ENCODE measurements around the gene ATP8B4. TPM values are rescaled to one million over a fixed set of nuclear protein-coding genes. Genes with fewer than 3 reads are reported as not detected.
"Not testable (repeated sequence)": the region's sequence is repeated elsewhere in the genome, so short reads cannot be mapped to it uniquely, and the experiment has no call there.

ATP8B4 gene
- total RNA-seq, 4 donors from 2014 or later: 2.7 to 6.3 (median 3.7) TPM

- H3K27ac ChIP-seq (replicated peaks in 1 of 4): no peak overlapping the region
- intact Hi-C loops (cut with DNase I): no loop called here
Measured at GRCh38 chr15:50098545-50098944, 20.5 kb downstream of the ATP8B4 start.

GRCh38 chr15:50095938-50096821, 22.9 kb downstream of the ATP8B4 start:
- no peaks in the 10 kb centered on the region for H3K36me3 ChIP-seq
- TF ChIP-seq POLR2A (IDR thresholded peaks at IDR 0.05; ENCODE audit: low read depth) (no peak), CTCF (IDR thresholded peaks at IDR 0.05) (no peak)
- intact Hi-C loops (cut with DNase I): no loop called here
- no peaks in the 10 kb centered on the region for H3K27me3 ChIP-seq
- no peaks in the 10 kb centered on the region for H3K9me3 ChIP-seq
- no peak overlapping the region for H3K27ac ChIP-seq (replicated peaks in 1 of 4)
- no peak overlapping the region for H3K4me3 ChIP-seq
- no peak for DNase-seq (ENCODE audit: extremely low spot score)
- peaks cover 0 to 5% (median 0%) of the 10 kb centered on the region in 4 donors for H3K4me1 ChIP-seq
- WGBS: 65% methylated on average over 8 of the region's 8 CpGs

More at GRCh38 chr15:50098545-50098944, 20.5 kb downstream of the ATP8B4 start:
- TF ChIP-seq EP300 (IDR thresholded peaks at IDR 0.05) (no peak), POLR2A (IDR thresholded peaks at IDR 0.05; ENCODE audit: low read depth) (no peak), POLR2AphosphoS5 (IDR thresholded peaks at IDR 0.05) (no peak), CTCF (IDR thresholded peaks at IDR 0.05) (no peak)
- peaks cover 0 to 5% (median 0%) of the 10 kb centered on the region in 4 donors for H3K4me1 ChIP-seq
- H3K4me3 ChIP-seq: no peak overlapping the region
- DNase-seq (ENCODE audit: extremely low spot score): no peak
- H3K27me3 ChIP-seq: no peaks in the 10 kb centered on the region
- no peaks in the 10 kb centered on the region for H3K36me3 ChIP-seq
- no peaks in the 10 kb centered on the region for H3K9me3 ChIP-seq

GRCh38 chr15:50089386-50089785, 29.6 kb downstream of the ATP8B4 start:
- H3K9me3 ChIP-seq; intact Hi-C loops (cut with DNase I); H3K36me3 ChIP-seq; DNase-seq (ENCODE audit: extremely low spot score); H3K4me3 ChIP-seq; H3K27ac ChIP-seq (replicated peaks in 1 of 4); H3K27me3 ChIP-seq; H3K4me1 ChIP-seq: not testable (repeated sequence)
- WGBS: 77% methylated on average over 3 of the region's 3 CpGs

GRCh38 chr15:50084932-50085331, 34.1 kb downstream of the ATP8B4 start:
- no peaks in the 10 kb centered on the region for H3K27me3 ChIP-seq
- DNase-seq (ENCODE audit: extremely low spot score): no peak
- H3K9me3 ChIP-seq: no peaks in the 10 kb centered on the region
- TF ChIP-seq POLR2A (IDR thresholded peaks at IDR 0.05; ENCODE audit: low read depth) (no peak), EP300 (IDR thresholded peaks at IDR 0.05) (no peak), POLR2AphosphoS5 (IDR thresholded peaks at IDR 0.05) (no peak), CTCF (IDR thresholded peaks at IDR 0.05) (no peak)
- H3K4me1 ChIP-seq: no peaks in the 10 kb centered on the region
- no peak overlapping the region for H3K27ac ChIP-seq (replicated peaks in 1 of 4)
- intact Hi-C loops (cut with DNase I): no loop called here
- WGBS: 93% methylated on average over 2 of the region's 2 CpGs
- H3K4me3 ChIP-seq: no peak overlapping the region
- H3K36me3 ChIP-seq: no peaks in the 10 kb centered on the region

- Histone ChIP-seq H3K4me1 (no peaks in the 10 kb centered on the region), H3K27me3 (no peaks in the 10 kb centered on the region), H3K36me3 (no peaks in the 10 kb centered on the region), H3K27ac (replicated peaks in 1 of 4) (no peak overlapping the region), H3K4me3 (no peak overlapping the region), H3K9me3 (no peaks in the 10 kb centered on the region)
- WGBS: 73% methylated on average over 4 of the region's 4 CpGs
- no peak for DNase-seq (ENCODE audit: extremely low spot score)
- intact Hi-C loops (cut with DNase I): no loop called here
- TF ChIP-seq CTCF (IDR thresholded peaks at IDR 0.05): no peak
Measured at GRCh38 chr15:50083424-50084025, 35.5 kb downstream of the ATP8B4 start.

All from esophagus muscularis mucosa (tissue), 4 donors.